ENCODE data around the gene HIP1R.

DNA sequence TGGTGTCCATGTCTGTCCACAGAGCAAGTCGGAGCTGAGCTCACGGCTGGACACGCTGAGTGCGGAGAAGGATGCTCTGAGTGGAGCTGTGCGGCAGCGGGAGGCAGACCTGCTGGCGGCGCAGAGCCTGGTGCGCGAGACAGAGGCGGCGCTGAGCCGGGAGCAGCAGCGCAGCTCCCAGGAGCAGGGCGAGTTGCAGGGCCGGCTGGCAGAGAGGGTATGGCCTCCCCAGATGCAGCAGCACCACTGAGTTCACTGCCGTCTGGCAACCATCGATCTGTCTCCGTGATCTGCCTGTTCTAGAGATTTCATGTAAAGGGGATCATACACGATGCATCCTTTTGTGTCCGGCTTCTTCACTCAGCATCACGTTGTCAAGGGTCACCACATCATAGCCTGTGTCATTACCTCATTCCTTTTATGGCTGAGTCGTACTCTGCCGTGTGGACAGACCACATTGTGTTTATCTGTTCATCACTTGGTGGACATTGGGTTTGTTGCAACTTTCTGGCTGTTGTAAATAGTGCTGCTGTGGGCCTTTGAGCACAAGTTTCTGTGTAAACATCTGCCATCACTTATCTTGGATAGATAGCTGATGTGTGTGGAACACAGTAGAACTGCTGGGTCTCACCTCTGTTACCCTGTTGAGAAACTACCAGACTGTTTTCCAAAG, 21.9 kb downstream of the HIP1R start:
- no peak for TF ChIP-seq CTCF (IDR thresholded peaks at IDR 0.05)
- TF ChIP-seq POLR2A (IDR thresholded peaks at IDR 0.05): no peak

Measured in heart left ventricle (tissue), 13 donors.